ENCODE data around the gene DENND2A.

DENND2A gene

GRCh38 chr7:140609646-140610045 lies 31.0 kb downstream of the DENND2A start:
- DNase-seq, result no peak
- H2AFZ ChIP-seq (ENCODE audit: insufficient read depth, low read length, poor library complexity), result no peak overlapping the region
- peaks cover 7 to 12% of the 10 kb centered on the region in 2 experiments for H3K4me1 ChIP-seq (ENCODE audit: control insufficient read depth in 1 of 2, insufficient read depth in 2 of 2, low read length in 2 of 2)
- no peak overlapping the region for H4K12ac ChIP-seq (ENCODE audit: low read depth, low read length)
- no peak overlapping the region for H4K91ac ChIP-seq (ENCODE audit: low read depth, low read length)
- no peak overlapping the region for H2BK12ac ChIP-seq (ENCODE audit: low read length)
- H3K36me3 ChIP-seq (ENCODE audit: control insufficient read depth in 1 of 2, insufficient read depth in 2 of 2, low read length in 2 of 2), result no peaks in the 10 kb centered on the region
- no peaks in the 10 kb centered on the region for H3K27me3 ChIP-seq (ENCODE audit: insufficient read depth, low read length)
- no peak overlapping the region for H2AK5ac ChIP-seq (ENCODE audit: low read length)
- no peak overlapping the region for H3K23ac ChIP-seq (ENCODE audit: low read length)
- H4K8ac ChIP-seq (ENCODE audit: low read depth, low read length), result no peak overlapping the region
- no peak overlapping the region for H3K14ac ChIP-seq (ENCODE audit: low read length)
- H3K9me3 ChIP-seq (ENCODE audit: insufficient read depth, low read depth, low read length), result no peaks in the 10 kb centered on the region
- no peak overlapping the region for H3K27ac ChIP-seq (ENCODE audit: low read depth, low read length)
- H2BK5ac ChIP-seq (ENCODE audit: low read depth, low read length, poor library complexity), result no peak overlapping the region
- no peak overlapping the region for H3K9ac ChIP-seq (ENCODE audit: low read length)
- H3K4me3 ChIP-seq (ENCODE audit: low read depth, low read length), result no peak overlapping the region
- no peak overlapping the region for H3K18ac ChIP-seq (ENCODE audit: low read length)
- no peaks in the 10 kb centered on the region for H3K79me1 ChIP-seq (ENCODE audit: low read length)
- no peak overlapping the region for H2BK120ac ChIP-seq (ENCODE audit: insufficient read depth, low read length, poor library complexity)
- H3K4me2 ChIP-seq (ENCODE audit: low read length), result no peak overlapping the region
- no peaks in the 10 kb centered on the region for H3K79me2 ChIP-seq (ENCODE audit: control insufficient read depth, insufficient read depth, low read length, poor library complexity)
- no CpG with 5 or more reads among the region's 2 CpGs for WGBS (ENCODE audit: extremely low coverage, insufficient coverage, insufficient read length)
- H3K4ac ChIP-seq (ENCODE audit: low read depth, low read length), result no peak overlapping the region

GRCh38 chr7:140607441-140607989 lies 33.1 kb downstream of the DENND2A start:
- Histone ChIP-seq H2BK12ac (ENCODE audit: low read length) (no peak overlapping the region), H3K4me3 (ENCODE audit: low read depth, low read length) (no peak overlapping the region), H4K91ac (ENCODE audit: low read depth, low read length) (no peak overlapping the region), H3K9me3 (ENCODE audit: insufficient read depth, low read depth, low read length) (no peaks in the 10 kb centered on the region), H3K9ac (ENCODE audit: low read length) (no peak overlapping the region), H4K12ac (ENCODE audit: low read depth, low read length) (no peak overlapping the region), H3K79me1 (ENCODE audit: low read length) (no peaks in the 10 kb centered on the region), H3K23ac (ENCODE audit: low read length) (no peak overlapping the region), H4K8ac (ENCODE audit: low read depth, low read length) (no peak overlapping the region), H3K4me2 (ENCODE audit: low read length) (no peak overlapping the region), H3K4me1 (ENCODE audit: control insufficient read depth in 1 of 2, insufficient read depth in 2 of 2, low read length in 2 of 2) (peaks cover 7 to 12% of the 10 kb centered on the region in 2 experiments), H3K4ac (ENCODE audit: low read depth, low read length) (no peak overlapping the region), H3K18ac (ENCODE audit: low read length) (no peak overlapping the region), H2BK5ac (ENCODE audit: low read depth, low read length, poor library complexity) (no peak overlapping the region), H3K14ac (ENCODE audit: low read length) (no peak overlapping the region), H3K27me3 (ENCODE audit: insufficient read depth, low read length) (no peaks in the 10 kb centered on the region), H2BK120ac (ENCODE audit: insufficient read depth, low read length, poor library complexity) (no peak overlapping the region), H3K79me2 (ENCODE audit: control insufficient read depth, insufficient read depth, low read length, poor library complexity) (no peaks in the 10 kb centered on the region), H2AK5ac (ENCODE audit: low read length) (no peak overlapping the region), H3K36me3 (ENCODE audit: control insufficient read depth in 1 of 2, insufficient read depth in 2 of 2, low read length in 2 of 2) (no peaks in the 10 kb centered on the region), H2AFZ (ENCODE audit: insufficient read depth, low read length, poor library complexity) (no peak overlapping the region), H3K27ac (ENCODE audit: low read depth, low read length) (no peak overlapping the region)
- WGBS (ENCODE audit: extremely low coverage, insufficient coverage, insufficient read length), result no CpG with 5 or more reads among the region's 7 CpGs
- no peak for DNase-seq

- no peak overlapping the region for H3K4me2 ChIP-seq (ENCODE audit: low read length)
- WGBS (ENCODE audit: extremely low coverage, insufficient coverage, insufficient read length), result no CpG with 5 or more reads among the region's 5 CpGs
- H3K4me1 ChIP-seq (ENCODE audit: control insufficient read depth in 1 of 2, insufficient read depth in 2 of 2, low read length in 2 of 2), result peaks cover 7 to 12% of the 10 kb centered on the region in 2 experiments
- no peak overlapping the region for H2BK120ac ChIP-seq (ENCODE audit: insufficient read depth, low read length, poor library complexity)
- H3K4ac ChIP-seq (ENCODE audit: low read depth, low read length), result no peak overlapping the region
- no peak overlapping the region for H2BK5ac ChIP-seq (ENCODE audit: low read depth, low read length, poor library complexity)
- no peaks in the 10 kb centered on the region for H3K79me2 ChIP-seq (ENCODE audit: control insufficient read depth, insufficient read depth, low read length, poor library complexity)
- no peak overlapping the region for H4K8ac ChIP-seq (ENCODE audit: low read depth, low read length)
- H3K14ac ChIP-seq (ENCODE audit: low read length), result no peak overlapping the region
- H3K9ac ChIP-seq (ENCODE audit: low read length), result no peak overlapping the region
- no peak overlapping the region for H2AFZ ChIP-seq (ENCODE audit: insufficient read depth, low read length, poor library complexity)
- no peak overlapping the region for H3K27ac ChIP-seq (ENCODE audit: low read depth, low read length)
- H3K4me3 ChIP-seq (ENCODE audit: low read depth, low read length), result no peak overlapping the region
- no peak overlapping the region for H4K12ac ChIP-seq (ENCODE audit: low read depth, low read length)
- peak; percentile 62 to 79 for DNase-seq
- no peak overlapping the region for H3K18ac ChIP-seq (ENCODE audit: low read length)
- H3K36me3 ChIP-seq (ENCODE audit: control insufficient read depth in 1 of 2, insufficient read depth in 2 of 2, low read length in 2 of 2), result peaks cover 5 to 11% of the 10 kb centered on the region in 2 experiments
- no peaks in the 10 kb centered on the region for H3K27me3 ChIP-seq (ENCODE audit: insufficient read depth, low read length)
- H3K79me1 ChIP-seq (ENCODE audit: low read length), result no peaks in the 10 kb centered on the region
- no peak overlapping the region for H3K23ac ChIP-seq (ENCODE audit: low read length)
- H2BK12ac ChIP-seq (ENCODE audit: low read length), result no peak overlapping the region
- no peak overlapping the region for H4K91ac ChIP-seq (ENCODE audit: low read depth, low read length)
- H2AK5ac ChIP-seq (ENCODE audit: low read length), result no peak overlapping the region
- no peaks in the 10 kb centered on the region for H3K9me3 ChIP-seq (ENCODE audit: insufficient read depth, low read depth, low read length)
Observed at GRCh38 chr7:140605337-140605736, 35.3 kb downstream of the DENND2A start.

- Histone ChIP-seq H4K91ac (ENCODE audit: low read depth, low read length) (no peak overlapping the region), H3K27me3 (ENCODE audit: insufficient read depth, low read length) (no peaks in the 10 kb centered on the region), H3K4me3 (ENCODE audit: low read depth, low read length) (no peak overlapping the region), H3K4ac (ENCODE audit: low read depth, low read length) (no peak overlapping the region), H3K79me2 (ENCODE audit: control insufficient read depth, insufficient read depth, low read length, poor library complexity) (no peaks in the 10 kb centered on the region), H3K14ac (ENCODE audit: low read length) (no peak overlapping the region), H3K4me1 (ENCODE audit: control insufficient read depth in 1 of 2, insufficient read depth in 2 of 2, low read length in 2 of 2) (peaks cover 7 to 12% of the 10 kb centered on the region in 2 experiments), H2BK5ac (ENCODE audit: low read depth, low read length, poor library complexity) (no peak overlapping the region), H2AK5ac (ENCODE audit: low read length) (no peak overlapping the region), H4K12ac (ENCODE audit: low read depth, low read length) (no peak overlapping the region), H3K36me3 (ENCODE audit: control insufficient read depth in 1 of 2, insufficient read depth in 2 of 2, low read length in 2 of 2) (peaks cover 5 to 11% of the 10 kb centered on the region in 2 experiments), H3K79me1 (ENCODE audit: low read length) (no peaks in the 10 kb centered on the region), H4K8ac (ENCODE audit: low read depth, low read length) (no peak overlapping the region), H2BK120ac (ENCODE audit: insufficient read depth, low read length, poor library complexity) (no peak overlapping the region), H3K18ac (ENCODE audit: low read length) (no peak overlapping the region), H3K23ac (ENCODE audit: low read length) (no peak overlapping the region), H3K4me2 (ENCODE audit: low read length) (no peak overlapping the region), H2AFZ (ENCODE audit: insufficient read depth, low read length, poor library complexity) (no peak overlapping the region), H3K9me3 (ENCODE audit: insufficient read depth, low read depth, low read length) (no peaks in the 10 kb centered on the region), H2BK12ac (ENCODE audit: low read length) (no peak overlapping the region), H3K9ac (ENCODE audit: low read length) (no peak overlapping the region), H3K27ac (ENCODE audit: low read depth, low read length) (no peak overlapping the region)
- DNase-seq, result peak; percentile 57 to 86
- no CpG with 5 or more reads among the region's 4 CpGs for WGBS (ENCODE audit: extremely low coverage, insufficient coverage, insufficient read length)
Observed at GRCh38 chr7:140604760-140605159, 35.9 kb downstream of the DENND2A start.
